Measurements from ENCODE around the gene ETNK2.

Gene ETNK2

GRCh38 chr1:204147406-204148383 is 4.1 kb downstream of the ETNK2 start:
- DNase-seq (ENCODE audit: low read depth) = no peak

- no peak for DNase-seq (ENCODE audit: low read depth)
Observed at GRCh38 chr1:204146965-204147364, 4.9 kb downstream of the ETNK2 start.

GRCh38 chr1:204146309-204146708 is 5.5 kb downstream of the ETNK2 start:
- DNase-seq (ENCODE audit: low read depth) = no peak

- DNase-seq (ENCODE audit: low read depth) = no peak
Observed at GRCh38 chr1:204145033-204145504, 6.8 kb downstream of the ETNK2 start.

- DNase-seq (ENCODE audit: low read depth) = no peak
Observed at GRCh38 chr1:204143276-204144041, 8.4 kb downstream of the ETNK2 start.

GRCh38 chr1:204142032-204142974 is 9.5 kb downstream of the ETNK2 start:
- no peak for DNase-seq (ENCODE audit: low read depth)

- no peak for DNase-seq (ENCODE audit: low read depth)
Observed at GRCh38 chr1:204141131-204141530, 10.7 kb downstream of the ETNK2 start.

GRCh38 chr1:204139952-204140351 is 11.9 kb downstream of the ETNK2 start:
- no peak for DNase-seq (ENCODE audit: low read depth)

- no peak for DNase-seq (ENCODE audit: low read depth)
Observed at GRCh38 chr1:204139088-204139487, 12.8 kb downstream of the ETNK2 start.

GRCh38 chr1:204136814-204137213 is 15.0 kb downstream of the ETNK2 start:
- no peak for DNase-seq (ENCODE audit: low read depth)

- no peak for DNase-seq (ENCODE audit: low read depth)
Observed at GRCh38 chr1:204134103-204134502, 17.7 kb downstream of the ETNK2 start.

- no peak for DNase-seq (ENCODE audit: low read depth)
Observed at GRCh38 chr1:204132718-204133117, 19.1 kb downstream of the ETNK2 start.

GRCh38 chr1:204131978-204132377 is 19.9 kb downstream of the ETNK2 start:
- no peak for DNase-seq (ENCODE audit: low read depth)

GRCh38 chr1:204130981-204131892 is 20.6 kb downstream of the ETNK2 start:
- no peak for DNase-seq (ENCODE audit: low read depth)

GRCh38 chr1:204130178-204130577 is 21.7 kb downstream of the ETNK2 start:
- no peak for DNase-seq (ENCODE audit: low read depth)

GRCh38 chr1:204128964-204129896 is 22.6 kb downstream of the ETNK2 start:
- peak; percentile 21 for DNase-seq (ENCODE audit: low read depth)

GRCh38 chr1:204128464-204128963 is 23.3 kb downstream of the ETNK2 start:
- DNase-seq (ENCODE audit: low read depth) = no peak

- no peak for DNase-seq (ENCODE audit: low read depth)
Observed at GRCh38 chr1:204127597-204128242, 24.1 kb downstream of the ETNK2 start.

- DNase-seq (ENCODE audit: low read depth) = no peak
Observed at GRCh38 chr1:204126956-204127355, 24.9 kb downstream of the ETNK2 start.
